Left lung (tissue), 10 donors: ENCODE data around the gene GAREM1. TPM values are rescaled to one million over a fixed set of nuclear protein-coding genes. Genes with fewer than 3 reads are reported as not detected.
"Not testable (repeated sequence)": the region's sequence is repeated elsewhere in the genome, so short reads cannot be mapped to it uniquely, and the experiment has no call there.

Experiments used
- ATAC-seq: fragments of 200-7000 bp; cut with Tn5 transposase; one replicate; pipeline ENCODE4 v1.9.1; 2020; ENCODE audit warnings: moderate library complexity
- DNase-seq, 4 donors: peaks; one replicate each; pipeline ENCODE4 v3.0.0-alpha.2; 2013 to 2020
- H3K27ac ChIP-seq, 2 donors: fragments of 200-600 bp; sonication (generic) in 1 of 2; one replicate each; pipeline versions ENCODE4 v1.5.0 to v1.8.0; 2020 to 2021
- H3K27me3 ChIP-seq, 2 donors: fragments of 200-600 bp; sonication (generic) in 1 of 2; one replicate each; pipeline versions ENCODE4 v1.5.0 to v1.8.0; 2020 to 2021
- H3K36me3 ChIP-seq, 2 donors: fragments of 200-600 bp; sonication (generic) in 1 of 2; one replicate each; pipeline versions ENCODE4 v1.5.0 to v1.8.0; 2020 to 2021
- H3K4me1 ChIP-seq, 2 donors: fragments of 200-600 bp; one replicate each; pipeline ENCODE4 v1.8.0; 2021
- H3K4me3 ChIP-seq, 2 donors: fragments of 200-600 bp; sonication (generic) in 1 of 2; one replicate each; pipeline versions ENCODE4 v1.5.0 to v1.8.0; 2020 to 2021; ENCODE audit warnings: mild to moderate bottlenecking in 1 of 2
- H3K9me3 ChIP-seq, 2 donors: fragments of 200-600 bp; sonication (generic) in 1 of 2; one replicate each; pipeline versions ENCODE4 v1.5.0 to v1.8.0; 2020 to 2021
- CTCF ChIP-seq, 2 donors: fragments of 200-600 bp; sonication (generic) in 1 of 2; IDR thresholded peaks; one replicate each; pipeline versions ENCODE4 v1.5.0 to v1.8.0; 2021; ENCODE audit warnings: antibody characterized with exemption in 2 of 2
- intact Hi-C, 2 donors: fragments of 100-400 bp; cut with DNase I; formaldehyde crosslinking; loops; one replicate each; pipeline versions ENCODE4 v1.11.2 to v1.14.2; 2022
- polyA plus RNA-seq, 6 donors: library from polyadenylated mRNA; unstranded; fragments of 120-200 nt; gene quantifications; one replicate each; pipeline ENCODE4 v1.2.1, GENCODE V29; 2013; ENCODE audit not compliant: insufficient read length in 6 of 6
- total RNA-seq, 2 donors: library from RNA; stranded (reverse); fragmentation: NEBNext Ultra II Directional; extraction: Animal tissue kit (Norgen Biotek cat#: 25700); gene quantifications; one replicate each; pipeline ENCODE4 v1.2.1, GENCODE V29; 2021
- donor health status: DM: no; HTN: yes; CAD: no.
- donor health status: DM: no; HTN: no; CAD: no.

GAREM1 gene
- total and polyA plus RNA-seq, 8 donors, result 10.3 to 20.2 (median 13.1) TPM

DNA sequence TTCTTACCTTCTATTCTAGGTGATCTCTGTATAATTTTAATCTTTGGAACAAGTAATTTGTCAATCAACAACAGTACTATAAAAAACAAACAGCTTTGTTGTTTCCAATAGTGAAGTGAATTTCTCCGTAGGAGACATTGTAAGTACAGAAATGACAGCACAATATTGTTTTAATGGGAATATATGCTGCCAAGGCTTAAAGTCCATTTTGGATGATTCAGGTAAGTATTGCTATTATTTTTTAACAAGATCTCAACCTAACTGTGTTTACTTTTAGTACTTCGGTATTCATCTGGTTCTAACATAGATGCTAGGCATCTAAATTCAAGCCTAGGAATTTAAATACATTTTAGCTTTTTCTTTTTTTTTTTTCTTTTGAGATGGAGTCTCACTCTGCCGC is 175.1 kb downstream of the GAREM1 start:
- no peak for ATAC-seq

GRCh38 chr18:32293107-32293506 is 177.6 kb downstream of the GAREM1 start:
- TF ChIP-seq CTCF (IDR thresholded peaks at IDR 0.05), result no peak
- no peaks in the 10 kb centered on the region for H3K9me3 ChIP-seq
- H3K4me3 ChIP-seq, result no peak overlapping the region
- H3K36me3 ChIP-seq, result no peaks in the 10 kb centered on the region
- intact Hi-C loops, result no loop called here
- ATAC-seq (no peak), DNase-seq (no peak)
- H3K4me1 ChIP-seq, result no peaks in the 10 kb centered on the region
- H3K27ac ChIP-seq, result no peak overlapping the region
- H3K27me3 ChIP-seq, result no peaks in the 10 kb centered on the region

More for the DNA sequence above, 175.1 kb downstream of the GAREM1 start:
- Histone ChIP-seq H3K27ac (no peak overlapping the region), H3K4me1 (no peaks in the 10 kb centered on the region), H3K4me3 (no peak overlapping the region), H3K36me3 (no peaks in the 10 kb centered on the region), H3K27me3 (no peaks in the 10 kb centered on the region), H3K9me3 (no peaks in the 10 kb centered on the region)
- TF ChIP-seq CTCF (IDR thresholded peaks at IDR 0.05), result no peak
- no peak for DNase-seq
- intact Hi-C loops, result no loop called here

DNA sequence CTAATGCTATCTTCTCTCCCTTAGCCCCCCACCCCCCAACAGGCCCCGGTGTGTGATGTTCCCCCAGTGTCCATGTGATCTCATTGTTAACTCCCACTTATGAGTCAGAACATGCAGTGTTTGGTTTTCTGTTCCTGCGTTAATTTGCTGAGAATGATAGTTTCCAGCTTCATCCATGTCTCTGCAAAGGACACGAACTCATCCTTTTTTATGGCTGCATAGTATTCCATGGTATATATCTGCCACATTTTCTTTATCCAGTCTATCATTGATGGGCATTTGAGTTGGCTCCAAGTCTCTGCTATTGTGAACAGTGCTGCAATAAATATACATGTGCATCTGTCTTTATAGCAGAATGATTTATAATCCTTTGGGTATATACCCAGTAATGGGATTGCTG is 179.1 kb downstream of the GAREM1 start:
- H3K4me1 ChIP-seq, H3K9me3 ChIP-seq, H3K4me3 ChIP-seq, DNase-seq, H3K27me3 ChIP-seq, H3K36me3 ChIP-seq, intact Hi-C loops, H3K27ac ChIP-seq, ATAC-seq: not testable (repeated sequence)

- no peak overlapping the region for H3K4me3 ChIP-seq
- no peaks in the 10 kb centered on the region for H3K4me1 ChIP-seq
- H3K27ac ChIP-seq, result no peak overlapping the region
- H3K36me3 ChIP-seq, result peaks cover 0 to 5% of the 10 kb centered on the region in 2 donors
- no peaks in the 10 kb centered on the region for H3K27me3 ChIP-seq
- H3K9me3 ChIP-seq, result no peaks in the 10 kb centered on the region
- no peak for DNase-seq
- ATAC-seq, result no peak
- intact Hi-C loops, result no loop called here
- TF ChIP-seq CTCF (IDR thresholded peaks at IDR 0.05), result no peak
Measured at GRCh38 chr18:32290810-32291209, 179.9 kb downstream of the GAREM1 start.

- Histone ChIP-seq H3K27ac (no peak overlapping the region), H3K9me3 (no peaks in the 10 kb centered on the region), H3K27me3 (no peaks in the 10 kb centered on the region), H3K4me3 (no peak overlapping the region), H3K4me1 (no peaks in the 10 kb centered on the region), H3K36me3 (peaks cover 0 to 5% of the 10 kb centered on the region in 2 donors)
- intact Hi-C loops, result no loop called here
- ATAC-seq (peak; percentile 94), DNase-seq (peak in 2 of 4 donors; percentile 27 to 59)
- peak; percentile 45 to 54 for TF ChIP-seq CTCF (IDR thresholded peaks at IDR 0.05)
Measured at GRCh38 chr18:32289483-32290075, 181.1 kb downstream of the GAREM1 start.

GRCh38 chr18:32287873-32288272 is 182.8 kb downstream of the GAREM1 start:
- Histone ChIP-seq H3K4me3 (no peak overlapping the region), H3K9me3 (no peaks in the 10 kb centered on the region), H3K27me3 (no peaks in the 10 kb centered on the region), H3K27ac (no peak overlapping the region), H3K4me1 (no peaks in the 10 kb centered on the region), H3K36me3 (peaks cover 0 to 5% of the 10 kb centered on the region in 2 donors)
- ATAC-seq (no peak), DNase-seq (no peak)
- TF ChIP-seq CTCF (IDR thresholded peaks at IDR 0.05), result no peak
- intact Hi-C loops, result no loop called here
